Common myeloid progenitor, CD34-positive (primary cell): ENCODE data around the gene UGT3A2. TPM values are rescaled to one million over a fixed set of nuclear protein-coding genes. Genes with fewer than 3 reads are reported as not detected.

Source experiments
- CTCF ChIA-PET: fragments of 350-600 bp; sonication (Branson Sonifier 250); formaldehyde crosslinking; loops from one replicate; lab custom pipeline; 2021; ENCODE audit warnings: antibody characterized with exemption; lab: Charles Lee
- POLR2A ChIA-PET: fragments of 350-600 bp; sonication (Branson Sonifier 250); formaldehyde crosslinking; loops from one replicate; lab custom pipeline; 2021; ENCODE audit warnings: antibody characterized with exemption; lab: Charles Lee
- DNase-seq, 3 donors: peaks; one replicate each; pipeline versions ENCODE4 v3.0.0 to v3.0.0-alpha.2; 2013
- H3K27ac ChIP-seq, 2 experiments: 1 replicate in 1 of 2; 2 replicates in 1 of 2; pipeline ENCODE4 v1.7.0; 2013; ENCODE audit warnings: inconsistent platforms in 2 of 2, low read length in 2 of 2, mild to moderate bottlenecking in 2 of 2, low read depth in 1 of 2, moderate library complexity in 1 of 2; ENCODE audit not compliant: severe bottlenecking in 2 of 2, insufficient read depth in 1 of 2, poor library complexity in 1 of 2
- H3K27me3 ChIP-seq, 5 experiments: replicated peaks in 2 of 5; 1 replicate in 3 of 5; 2 replicates in 2 of 5; pipeline versions ENCODE4 v1.6.1 to v1.7.0; 2013; ENCODE audit warnings: low read length in 4 of 5, mild to moderate bottlenecking in 2 of 5, moderate library complexity in 2 of 5, inconsistent platforms in 1 of 5; ENCODE audit not compliant: insufficient read depth in 5 of 5, control insufficient read depth in 4 of 5
- H3K36me3 ChIP-seq, 4 experiments: 1 replicate in 2 of 4; 2 replicates in 2 of 4; pipeline versions ENCODE4 v1.6.1 to v1.7.0; 2013; ENCODE audit warnings: low read length in 3 of 4, control low read depth in 1 of 4, mild to moderate bottlenecking in 1 of 4; ENCODE audit not compliant: control insufficient read depth in 4 of 4, insufficient read depth in 4 of 4
- H3K4me1 ChIP-seq, 4 experiments: 1 replicate in 3 of 4; 2 replicates in 1 of 4; pipeline versions ENCODE4 v1.6.1 to v1.7.1; 2013; ENCODE audit warnings: low read length in 3 of 4, mild to moderate bottlenecking in 3 of 4, control low read depth in 1 of 4, inconsistent platforms in 1 of 4, moderate library complexity in 1 of 4; ENCODE audit not compliant: control insufficient read depth in 4 of 4, insufficient read depth in 4 of 4; ENCODE audit errors: control extremely low read depth in 1 of 4
- H3K4me3 ChIP-seq, 7 experiments: 1 replicate in 4 of 7; 2 replicates in 3 of 7; pipeline versions ENCODE4 v1.5.1 to v1.7.0; 2013; ENCODE audit warnings: mild to moderate bottlenecking in 7 of 7, low read length in 6 of 7, moderate library complexity in 6 of 7, inconsistent platforms in 2 of 7, low read depth in 2 of 7, control low read depth in 1 of 7; ENCODE audit not compliant: insufficient read depth in 4 of 7, control insufficient read depth in 1 of 7; ENCODE audit errors: extremely low read depth in 1 of 7
- H3K9me3 ChIP-seq, 5 experiments: 1 replicate in 4 of 5; 2 replicates in 1 of 5; pipeline versions ENCODE4 v1.6.1 to v1.7.1; 2013; ENCODE audit warnings: low read length in 4 of 5, mild to moderate bottlenecking in 2 of 5, inconsistent platforms in 1 of 5, low read depth in 1 of 5, moderate library complexity in 1 of 5; ENCODE audit not compliant: control insufficient read depth in 4 of 5, insufficient read depth in 2 of 5; ENCODE audit errors: control extremely low read depth in 1 of 5
- WGBS: methylation state at CpG from one replicate; pipeline ENCODE4 v1.1.5; 2013; ENCODE audit not compliant: insufficient coverage; 5-methylcytosine and 5-hydroxymethylcytosine counted together
- polyA plus RNA-seq: library from polyadenylated mRNA; unstranded; fragments of 120-200 nt; gene quantifications from one replicate; pipeline ENCODE4 v1.2.1, GENCODE V29; 2013

The UGT3A2 gene, protein sequence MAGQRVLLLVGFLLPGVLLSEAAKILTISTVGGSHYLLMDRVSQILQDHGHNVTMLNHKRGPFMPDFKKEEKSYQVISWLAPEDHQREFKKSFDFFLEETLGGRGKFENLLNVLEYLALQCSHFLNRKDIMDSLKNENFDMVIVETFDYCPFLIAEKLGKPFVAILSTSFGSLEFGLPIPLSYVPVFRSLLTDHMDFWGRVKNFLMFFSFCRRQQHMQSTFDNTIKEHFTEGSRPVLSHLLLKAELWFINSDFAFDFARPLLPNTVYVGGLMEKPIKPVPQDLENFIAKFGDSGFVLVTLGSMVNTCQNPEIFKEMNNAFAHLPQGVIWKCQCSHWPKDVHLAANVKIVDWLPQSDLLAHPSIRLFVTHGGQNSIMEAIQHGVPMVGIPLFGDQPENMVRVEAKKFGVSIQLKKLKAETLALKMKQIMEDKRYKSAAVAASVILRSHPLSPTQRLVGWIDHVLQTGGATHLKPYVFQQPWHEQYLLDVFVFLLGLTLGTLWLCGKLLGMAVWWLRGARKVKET
- polyA plus RNA-seq, result 1.4 TPM

DNA sequence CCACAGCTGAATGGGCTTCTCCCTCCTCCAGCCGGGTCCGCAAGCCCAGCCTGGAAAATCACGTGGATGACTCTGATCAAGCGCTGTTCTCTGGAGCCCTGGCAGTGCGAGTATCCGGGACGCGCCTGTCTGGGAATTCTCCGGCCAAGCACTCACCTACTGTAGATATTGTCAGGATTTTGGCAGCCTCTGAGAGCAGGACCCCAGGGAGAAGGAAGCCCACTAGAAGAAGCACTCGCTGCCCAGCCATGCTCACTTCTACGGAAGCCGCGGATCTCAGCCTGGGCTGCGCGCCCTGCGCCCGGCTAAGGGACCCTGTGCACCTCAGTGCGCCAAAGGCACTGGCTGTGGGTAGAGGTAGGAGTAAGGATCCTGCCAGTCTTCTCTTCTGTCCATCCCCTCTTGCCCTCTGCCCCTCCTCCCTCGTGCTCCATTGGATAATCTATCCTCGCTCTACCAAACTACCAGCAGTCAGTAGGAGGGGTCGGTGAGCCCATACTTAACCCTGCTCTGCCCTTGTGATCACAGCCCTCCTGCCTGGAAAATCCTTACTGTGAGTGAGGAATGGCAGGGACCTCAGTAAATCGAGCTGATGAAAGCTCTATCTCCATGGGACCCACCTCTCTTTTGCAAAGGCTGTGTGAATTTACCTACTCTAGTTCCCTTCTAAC is at the start of gene UGT3A2:
TSS of gene UGT3A2 (minus strand) at position 343 of the 671 bp plus-strand sequence. CDS start at position 250, 93 bp downstream.
- peak in 2 of 3 donors; percentile 19 to 30 for DNase-seq
- Histone ChIP-seq H3K4me3 (peak within 1 kb of the TSS; percentile 0 to 77 (median 61)), H3K27me3 (peaks cover 2 to 29% (median 20%) of the 10 kb centered on the region in 5 experiments), H3K9me3 (no peaks in the 10 kb centered on the region), H3K36me3 (no peaks in the 10 kb centered on the region), H3K4me1 (peaks cover 5 to 15% (median 10%) of the 10 kb centered on the region in 4 experiments), H3K27ac (no peak within 1 kb of the TSS)
- ChIA-PET CTCF (no interaction called here), POLR2A (no interaction called here)
- 1% methylated on average over 21 of the region's 22 CpGs for WGBS

DNA sequence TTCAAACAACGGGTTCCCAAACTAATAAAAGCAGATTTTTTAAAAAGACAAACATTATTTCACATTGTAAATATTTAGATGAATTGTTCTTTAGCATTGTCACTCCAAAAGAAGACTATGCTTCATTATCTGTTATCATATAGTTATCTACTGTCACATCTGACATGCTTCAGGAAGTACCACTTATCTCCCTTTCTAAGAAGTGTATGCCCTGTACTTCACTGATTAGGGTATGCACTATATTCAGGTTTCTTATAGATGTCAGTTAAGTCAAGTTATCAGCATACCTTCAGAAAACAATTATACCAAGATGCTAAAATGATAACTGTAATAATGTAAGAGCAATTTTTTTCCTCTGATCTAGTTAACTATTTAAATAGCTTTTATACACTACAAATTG is 44.6 kb upstream of the UGT3A2 start:
- H3K9me3 ChIP-seq, result no peaks in the 10 kb centered on the region
- no CpG with 5 or more reads among the region's 1 CpG for WGBS
- no peak overlapping the region for H3K27ac ChIP-seq
- H3K4me1 ChIP-seq, result no peaks in the 10 kb centered on the region
- H3K4me3 ChIP-seq, result no peak overlapping the region
- POLR2A ChIA-PET, result no interaction called here
- peaks cover 10 to 45% (median 23%) of the 10 kb centered on the region in 4 experiments for H3K36me3 ChIP-seq
- DNase-seq, result no peak
- CTCF ChIA-PET, result interaction anchor here (1.0 kb wide), 1 partner anchor 15 kb away, joined by 3 read pairs; no protein-coding TSS in a partner anchor
- H3K27me3 ChIP-seq, result no peaks in the 10 kb centered on the region

DNA sequence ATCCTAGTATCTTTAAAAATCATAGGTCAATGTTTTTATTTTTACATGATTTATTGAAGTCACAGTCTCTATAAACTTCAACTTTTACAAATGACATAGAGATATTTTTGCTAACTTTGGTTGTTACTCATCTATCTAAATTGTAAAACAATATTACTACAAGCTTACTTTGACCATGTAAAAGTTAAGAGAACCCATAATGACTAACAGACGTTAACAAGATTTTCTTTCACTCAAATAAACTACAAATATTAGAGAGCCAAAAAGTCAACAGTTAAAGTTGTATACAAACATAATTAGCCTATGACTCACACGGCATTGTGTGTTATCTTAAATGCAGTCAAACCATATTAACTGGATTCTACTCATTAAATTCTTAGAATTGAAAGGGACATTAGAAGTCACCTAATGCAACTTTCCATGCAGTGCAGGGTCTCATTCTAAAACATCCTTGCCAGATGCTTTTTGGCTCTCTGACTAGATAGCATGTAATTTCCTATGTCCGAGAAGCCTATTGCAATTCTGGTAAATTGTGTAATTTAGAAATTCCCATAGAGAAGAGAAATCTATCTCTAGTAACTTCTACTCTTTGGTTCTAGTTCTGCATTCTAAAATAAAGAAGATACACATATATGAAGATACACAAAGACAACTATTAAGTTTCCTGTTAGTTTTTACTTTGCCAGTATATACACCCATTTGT is 42.2 kb upstream of the UGT3A2 start:
- POLR2A ChIA-PET, result interaction anchor here (0.5 kb wide), 1 partner anchor 1354 kb away, joined by 3 read pairs; no protein-coding TSS in a partner anchor
- 100% methylated on average over 1 of the region's 3 CpGs for WGBS
- no peak for DNase-seq
- CTCF ChIA-PET, result interaction anchor here (1.6 kb wide), 1 partner anchor 9 kb away, joined by 4 read pairs; no protein-coding TSS in a partner anchor
- no peaks in the 10 kb centered on the region for H3K9me3 ChIP-seq
- H3K27me3 ChIP-seq, result no peaks in the 10 kb centered on the region
- H3K27ac ChIP-seq, result no peak overlapping the region
- H3K4me3 ChIP-seq, result no peak overlapping the region
- peaks cover 13 to 46% (median 26%) of the 10 kb centered on the region in 4 experiments for H3K36me3 ChIP-seq
- H3K4me1 ChIP-seq, result no peaks in the 10 kb centered on the region

DNA sequence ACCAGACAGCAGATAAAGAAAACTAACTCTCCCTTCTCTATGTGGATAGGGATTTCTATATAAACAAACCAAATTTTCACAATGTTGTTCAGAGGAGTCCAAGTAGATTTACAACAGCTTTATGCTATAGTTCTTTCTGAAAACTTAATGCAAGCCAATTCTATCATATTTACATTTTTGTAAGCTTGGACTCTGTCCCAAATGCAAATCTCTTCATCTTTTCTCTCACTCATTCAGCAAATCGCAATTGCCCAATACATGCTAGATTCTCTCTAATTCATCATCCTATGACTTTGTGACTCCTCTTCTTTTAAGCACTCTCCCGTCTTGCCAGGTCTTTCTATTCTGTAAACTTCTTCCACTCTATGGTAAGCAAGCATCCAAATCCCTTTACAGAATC is 39.1 kb upstream of the UGT3A2 start:
- Histone ChIP-seq H3K4me3 (no peak overlapping the region), H3K27ac (no peak overlapping the region), H3K27me3 (no peaks in the 10 kb centered on the region), H3K9me3 (no peaks in the 10 kb centered on the region), H3K36me3 (peaks cover 13 to 46% (median 27%) of the 10 kb centered on the region in 4 experiments), H3K4me1 (no peaks in the 10 kb centered on the region)
- 96% methylated on average over 2 of the region's 2 CpGs for WGBS
- ChIA-PET CTCF (interaction anchor here (1.5 kb wide), 2 partner anchors 16 to 26 kb away, joined by 3 to 5 read pairs; no protein-coding TSS in a partner anchor), POLR2A (no interaction called here)
- no peak for DNase-seq

DNA sequence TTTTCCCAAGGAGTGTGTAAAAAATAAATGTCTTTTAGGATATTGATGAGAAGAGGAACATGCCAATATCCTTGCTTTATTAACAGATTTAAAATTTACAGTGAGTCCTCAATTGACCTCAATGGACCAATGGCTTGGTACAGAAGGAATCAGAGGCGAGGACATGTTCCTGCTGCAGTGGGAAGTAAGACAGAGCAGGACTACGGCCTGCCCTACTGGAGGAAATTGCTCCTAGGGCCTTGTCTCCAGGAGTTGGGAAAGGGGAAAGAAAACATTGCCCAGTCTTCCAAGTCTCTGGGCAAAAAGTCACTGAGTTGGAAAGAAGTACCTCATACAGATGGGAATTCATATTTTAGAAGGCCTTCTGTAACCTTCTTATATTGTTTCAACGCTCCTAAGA is 33.1 kb upstream of the UGT3A2 start:
- ChIA-PET CTCF (no interaction called here), POLR2A (no interaction called here)
- H3K4me1 ChIP-seq, result no peaks in the 10 kb centered on the region
- WGBS, result 100% methylated on average over 2 of the region's 3 CpGs
- no peak overlapping the region for H3K27ac ChIP-seq
- DNase-seq, result no peak
- H3K9me3 ChIP-seq, result no peaks in the 10 kb centered on the region
- H3K36me3 ChIP-seq, result peaks cover 0 to 11% (median 6%) of the 10 kb centered on the region in 4 experiments
- H3K27me3 ChIP-seq, result no peaks in the 10 kb centered on the region
- H3K4me3 ChIP-seq, result no peak overlapping the region

DNA sequence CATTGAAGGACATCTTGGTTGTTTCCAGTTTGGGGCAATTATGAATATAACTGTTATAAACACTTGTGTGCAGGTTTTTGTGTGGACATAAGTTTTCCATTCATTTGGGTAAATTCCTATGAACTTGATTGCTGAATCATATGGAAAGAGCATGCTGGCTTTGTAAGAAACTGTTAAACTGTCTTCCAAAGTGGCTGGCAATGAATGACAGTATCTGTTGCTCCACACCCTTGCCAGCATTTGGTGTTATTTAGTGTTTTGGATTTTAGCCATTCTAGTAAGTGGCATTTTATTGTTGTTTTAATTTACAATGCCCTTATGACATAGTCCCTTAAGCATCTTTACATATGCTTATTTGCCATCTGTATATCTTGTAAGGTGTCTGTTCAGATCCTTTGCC is 29.8 kb upstream of the UGT3A2 start:
- ChIA-PET POLR2A (no interaction called here), CTCF (no interaction called here)
- Histone ChIP-seq H3K9me3 (peaks cover 0 to 3% (median 0%) of the 10 kb centered on the region in 5 experiments), H3K27ac (no peak overlapping the region), H3K27me3 (no peaks in the 10 kb centered on the region), H3K36me3 (no peaks in the 10 kb centered on the region), H3K4me1 (no peaks in the 10 kb centered on the region), H3K4me3 (no peak overlapping the region)
- no peak for DNase-seq
